ENCODE measurements around the gene CUL7. TPM values are rescaled to one million over a fixed set of nuclear protein-coding genes. Genes with fewer than 3 reads are reported as not detected.

Gene CUL7
- total and polyA plus RNA-seq, 2 donors (not counting 1 experiment from before 2014, with no cell fraction given) = 21.4 to 60.3 TPM

DNA sequence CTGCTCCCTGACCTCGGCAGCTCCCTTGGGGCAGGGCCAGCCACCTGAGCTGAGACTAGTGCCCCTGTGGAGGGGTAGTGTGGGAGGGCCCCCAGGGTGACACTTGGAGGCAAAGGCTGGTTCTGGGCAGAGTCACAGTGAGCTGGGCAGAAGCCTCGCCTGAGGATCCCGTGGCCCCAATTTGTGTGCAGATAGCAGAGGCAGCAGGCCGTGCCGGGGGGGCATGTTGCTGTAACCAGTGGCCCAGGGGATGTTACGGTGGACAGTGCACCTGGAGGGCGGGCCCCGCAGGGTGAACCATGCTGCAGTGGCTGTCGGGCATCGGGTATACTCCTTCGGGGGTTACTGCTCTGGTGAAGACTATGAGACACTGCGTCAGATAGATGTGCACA, 36.7 kb downstream of the CUL7 start:
- Histone ChIP-seq H3K9ac (ENCODE audit: insufficient read depth, low read length) (no peak overlapping the region), H3K4me2 (ENCODE audit: extremely low read depth, insufficient read depth, low read length) (peak overlapping the region; percentile 27), H3K36me3 (ENCODE audit: control insufficient read depth, insufficient read depth, low read length) (peaks cover 24% of the 10 kb centered on the region), H3K4me1 (ENCODE audit: control insufficient read depth, extremely low read depth, insufficient read depth, low read length) (peaks cover 27% of the 10 kb centered on the region), H3K27me3 (ENCODE audit: control insufficient read depth, insufficient read depth, low read length) (no peaks in the 10 kb centered on the region), H4K20me1 (ENCODE audit: control insufficient read depth, extremely low read depth, insufficient read depth, low read length) (no peaks in the 10 kb centered on the region), H3K27ac (ENCODE audit: insufficient read depth, low read length) (no peak overlapping the region), H3K9me3 (ENCODE audit: control insufficient read depth, insufficient read depth, low read depth, low read length) (no peaks in the 10 kb centered on the region), H2AFZ (ENCODE audit: low read length) (no peak overlapping the region), H3K79me2 (ENCODE audit: control insufficient read depth, insufficient read depth, low read length) (peaks cover 50% of the 10 kb centered on the region), H3K4me3 (replicated peaks in 1 of 4; ENCODE audit: control extremely low read depth in 1 of 4, insufficient read depth in 1 of 4, low read depth in 3 of 4, low read length in 4 of 4) (peak overlapping the region in 1 of 4 experiments; percentile 20)
- TF ChIP-seq, protein P1, sequence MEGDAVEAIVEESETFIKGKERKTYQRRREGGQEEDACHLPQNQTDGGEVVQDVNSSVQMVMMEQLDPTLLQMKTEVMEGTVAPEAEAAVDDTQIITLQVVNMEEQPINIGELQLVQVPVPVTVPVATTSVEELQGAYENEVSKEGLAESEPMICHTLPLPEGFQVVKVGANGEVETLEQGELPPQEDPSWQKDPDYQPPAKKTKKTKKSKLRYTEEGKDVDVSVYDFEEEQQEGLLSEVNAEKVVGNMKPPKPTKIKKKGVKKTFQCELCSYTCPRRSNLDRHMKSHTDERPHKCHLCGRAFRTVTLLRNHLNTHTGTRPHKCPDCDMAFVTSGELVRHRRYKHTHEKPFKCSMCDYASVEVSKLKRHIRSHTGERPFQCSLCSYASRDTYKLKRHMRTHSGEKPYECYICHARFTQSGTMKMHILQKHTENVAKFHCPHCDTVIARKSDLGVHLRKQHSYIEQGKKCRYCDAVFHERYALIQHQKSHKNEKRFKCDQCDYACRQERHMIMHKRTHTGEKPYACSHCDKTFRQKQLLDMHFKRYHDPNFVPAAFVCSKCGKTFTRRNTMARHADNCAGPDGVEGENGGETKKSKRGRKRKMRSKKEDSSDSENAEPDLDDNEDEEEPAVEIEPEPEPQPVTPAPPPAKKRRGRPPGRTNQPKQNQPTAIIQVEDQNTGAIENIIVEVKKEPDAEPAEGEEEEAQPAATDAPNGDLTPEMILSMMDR (conservative IDR thresholded peaks at IDR 0.05 in 1 of 2, IDR thresholded peaks at IDR 0.05 in 1 of 2; ENCODE audit: low read depth in 1 of 2, low read length in 2 of 2) = no peak
- no peak for TF ChIP-seq EZH2 (IDR thresholded peaks at IDR 0.05; ENCODE audit: low read length, missing control alignments)
- no peak for DNase-seq (ENCODE audit: low read depth in 2 of 2)

DNA sequence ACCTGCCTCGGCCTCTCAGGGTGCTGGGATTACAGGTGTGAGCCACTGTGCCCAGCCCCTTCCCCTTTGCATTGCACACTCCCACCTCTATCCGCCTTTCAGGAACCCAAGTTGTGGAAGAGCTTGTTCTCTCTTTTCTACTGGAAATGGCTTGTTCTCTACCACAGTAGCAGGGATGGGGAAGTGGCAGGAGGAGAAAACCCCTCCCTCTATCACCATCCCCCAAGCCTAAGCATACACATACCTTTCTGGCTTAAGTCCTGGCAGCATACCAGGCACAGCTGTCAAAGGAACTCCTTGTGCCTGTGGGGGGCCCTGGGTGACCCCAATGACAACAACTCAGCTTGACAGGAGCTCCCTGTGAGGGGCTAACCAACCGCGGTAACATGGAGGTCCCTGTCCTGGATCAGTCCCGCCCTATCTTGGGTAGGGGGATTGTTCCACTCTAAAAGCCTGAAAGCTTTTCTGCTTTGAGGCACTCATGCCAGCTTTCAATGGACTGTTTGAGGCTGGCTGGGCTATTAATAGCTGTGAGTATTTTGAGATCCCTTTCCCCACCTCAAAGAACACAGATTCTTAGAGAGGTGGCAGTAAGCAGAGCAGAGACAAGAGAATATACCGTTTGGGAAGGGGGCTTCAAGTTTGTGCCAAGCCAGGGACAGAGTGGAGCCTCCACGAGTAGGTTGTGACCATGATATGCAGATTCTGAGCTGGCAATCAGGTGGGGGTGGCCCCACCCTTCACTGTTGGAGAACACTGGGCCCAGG, 37.3 kb downstream of the CUL7 start:
- Histone ChIP-seq H3K27me3 (ENCODE audit: control insufficient read depth, insufficient read depth, low read length) (no peaks in the 10 kb centered on the region), H3K4me2 (ENCODE audit: extremely low read depth, insufficient read depth, low read length) (peak overlapping the region; percentile 27), H3K27ac (ENCODE audit: insufficient read depth, low read length) (no peak overlapping the region), H2AFZ (ENCODE audit: low read length) (no peak overlapping the region), H3K36me3 (ENCODE audit: control insufficient read depth, insufficient read depth, low read length) (peaks cover 27% of the 10 kb centered on the region), H3K9ac (ENCODE audit: insufficient read depth, low read length) (no peak overlapping the region), H3K4me3 (replicated peaks in 1 of 4; ENCODE audit: control extremely low read depth in 1 of 4, insufficient read depth in 1 of 4, low read depth in 3 of 4, low read length in 4 of 4) (peak overlapping the region in 1 of 4 experiments; percentile 20), H3K79me2 (ENCODE audit: control insufficient read depth, insufficient read depth, low read length) (peaks cover 47% of the 10 kb centered on the region), H4K20me1 (ENCODE audit: control insufficient read depth, extremely low read depth, insufficient read depth, low read length) (no peaks in the 10 kb centered on the region), H3K9me3 (ENCODE audit: control insufficient read depth, insufficient read depth, low read depth, low read length) (no peaks in the 10 kb centered on the region), H3K4me1 (ENCODE audit: control insufficient read depth, extremely low read depth, insufficient read depth, low read length) (peaks cover 27% of the 10 kb centered on the region)
- DNase-seq (ENCODE audit: low read depth in 2 of 2) = no peak
- no peak for TF ChIP-seq EZH2 (IDR thresholded peaks at IDR 0.05; ENCODE audit: low read length, missing control alignments)
- TF ChIP-seq, protein P1 (conservative IDR thresholded peaks at IDR 0.05 in 1 of 2, IDR thresholded peaks at IDR 0.05 in 1 of 2; ENCODE audit: low read depth in 1 of 2, low read length in 2 of 2) = no peak

DNA sequence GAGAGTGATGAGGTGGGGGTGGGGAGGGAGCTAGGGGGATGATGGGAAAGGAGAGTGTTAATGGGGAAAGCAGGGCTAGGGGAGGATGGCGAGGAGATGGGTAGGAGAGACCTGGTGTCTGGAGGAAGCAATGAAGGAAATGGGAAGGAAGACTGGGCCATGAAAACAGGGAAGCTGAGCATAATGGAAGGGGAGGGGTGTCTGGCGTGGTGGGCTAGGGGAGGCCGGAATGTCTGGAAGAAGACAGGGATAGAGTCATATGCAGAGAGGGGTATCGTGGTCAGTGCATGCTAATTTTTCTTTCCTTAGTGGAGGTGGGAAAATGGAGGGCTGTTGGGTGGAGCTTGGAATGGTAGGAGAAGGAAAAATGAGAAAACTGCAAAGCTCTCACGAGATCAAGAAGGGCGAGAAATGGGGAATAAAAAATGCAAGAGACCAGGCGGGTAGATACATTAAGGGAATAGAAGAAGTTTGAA, 39.2 kb downstream of the CUL7 start:
- H2AFZ ChIP-seq (ENCODE audit: low read length) = no peak overlapping the region
- H3K9ac ChIP-seq (ENCODE audit: insufficient read depth, low read length) = peak overlapping the region; percentile 78
- H3K79me2 ChIP-seq (ENCODE audit: control insufficient read depth, insufficient read depth, low read length) = peaks cover 47% of the 10 kb centered on the region
- H3K4me3 ChIP-seq (replicated peaks in 1 of 4; ENCODE audit: control extremely low read depth in 1 of 4, insufficient read depth in 1 of 4, low read depth in 3 of 4, low read length in 4 of 4) = peak overlapping the region; percentile 75 to 99 (median 90)
- H3K4me1 ChIP-seq (ENCODE audit: control insufficient read depth, extremely low read depth, insufficient read depth, low read length) = peaks cover 20% of the 10 kb centered on the region
- no peaks in the 10 kb centered on the region for H3K27me3 ChIP-seq (ENCODE audit: control insufficient read depth, insufficient read depth, low read length)
- TF ChIP-seq, protein P1 (conservative IDR thresholded peaks at IDR 0.05 in 1 of 2, IDR thresholded peaks at IDR 0.05 in 1 of 2; ENCODE audit: low read depth in 1 of 2, low read length in 2 of 2) = no peak
- no peak for TF ChIP-seq EZH2 (IDR thresholded peaks at IDR 0.05; ENCODE audit: low read length, missing control alignments)
- no peaks in the 10 kb centered on the region for H4K20me1 ChIP-seq (ENCODE audit: control insufficient read depth, extremely low read depth, insufficient read depth, low read length)
- peak; percentile 39 to 44 for DNase-seq (ENCODE audit: low read depth in 2 of 2)
- H3K27ac ChIP-seq (ENCODE audit: insufficient read depth, low read length) = peak overlapping the region; percentile 77
- H3K9me3 ChIP-seq (ENCODE audit: control insufficient read depth, insufficient read depth, low read depth, low read length) = no peaks in the 10 kb centered on the region
- H3K4me2 ChIP-seq (ENCODE audit: extremely low read depth, insufficient read depth, low read length) = peak overlapping the region; percentile 85
- peaks cover 30% of the 10 kb centered on the region for H3K36me3 ChIP-seq (ENCODE audit: control insufficient read depth, insufficient read depth, low read length)
